GM18907 (cell line): ENCODE measurements around the gene CDC40.
A peak's percentile ranks its signal among the peaks of the same experiment; 100 is the strongest.
"Not testable (repeated sequence)": the region's sequence is repeated elsewhere in the genome, so short reads cannot be mapped to it uniquely, and the experiment has no call there.

Experiments used
- ATAC-seq: cut with Tn5 transposase; IDR thresholded peaks from one replicate; pipeline ENCODE4 v1.9.1; 2021; ENCODE audit warnings: mild to moderate bottlenecking, moderate library complexity; ENCODE audit not compliant: unreplicated experiment

CDC40 gene

GRCh38 chr6:110198561-110198960 is 18.3 kb downstream of the CDC40 start:
- no peak for ATAC-seq

GRCh38 chr6:110201151-110201884 is 21.1 kb downstream of the CDC40 start:
- no peak for ATAC-seq

GRCh38 chr6:110207652-110208051 is 27.4 kb downstream of the CDC40 start:
- no peak for ATAC-seq

- no peak for ATAC-seq
These were observed 31.5 kb downstream of the CDC40 start for GRCh38 chr6:110211753-110212152.

- ATAC-seq, result no peak
These were observed 34.1 kb downstream of the CDC40 start for GRCh38 chr6:110214338-110214737.

GRCh38 chr6:110216140-110216539 is 35.9 kb downstream of the CDC40 start:
- ATAC-seq, result no peak

GRCh38 chr6:110217266-110217665 is 37.0 kb downstream of the CDC40 start:
- ATAC-seq, result no peak

- ATAC-seq, result no peak
These were observed 41.5 kb downstream of the CDC40 start for GRCh38 chr6:110221738-110222137.

- ATAC-seq, result no peak
These were observed 46.0 kb downstream of the CDC40 start for GRCh38 chr6:110226261-110226660.

- ATAC-seq, result no peak
These were observed 52.2 kb downstream of the CDC40 start for GRCh38 chr6:110232450-110232849.

GRCh38 chr6:110233770-110234374 is 53.6 kb downstream of the CDC40 start:
- ATAC-seq, result peak; percentile 86

- not testable (repeated sequence) for ATAC-seq
These were observed 55.8 kb downstream of the CDC40 start for GRCh38 chr6:110236007-110236406.

- no peak for ATAC-seq
These were observed 59.5 kb downstream of the CDC40 start for GRCh38 chr6:110239526-110240274.

- not testable (repeated sequence) for ATAC-seq
These were observed 64.4 kb downstream of the CDC40 start for GRCh38 chr6:110244621-110245020.

GRCh38 chr6:110246378-110246777 is 66.2 kb downstream of the CDC40 start:
- no peak for ATAC-seq

- no peak for ATAC-seq
These were observed 66.8 kb downstream of the CDC40 start for GRCh38 chr6:110246900-110247546.

- no peak for ATAC-seq
These were observed 69.8 kb downstream of the CDC40 start for GRCh38 chr6:110250058-110250457.

- no peak for ATAC-seq
These were observed 70.6 kb downstream of the CDC40 start for GRCh38 chr6:110250838-110251237.

- no peak for ATAC-seq
These were observed 75.1 kb downstream of the CDC40 start for GRCh38 chr6:110255211-110255750.

- no peak for ATAC-seq
These were observed 76.1 kb downstream of the CDC40 start for GRCh38 chr6:110256366-110256765.

- no peak for ATAC-seq
These were observed 85.0 kb downstream of the CDC40 start for GRCh38 chr6:110265273-110265672.
